B cell (primary cell): ENCODE results near the gene DNAJC7. TPM values are rescaled to one million over a fixed set of nuclear protein-coding genes. Genes with fewer than 3 reads are reported as not detected.

Source experiments
- ATAC-seq: fragments of 200-7000 bp; cut with Tn5 transposase; one replicate; pipeline ENCODE4 v1.10.0; 2021; ENCODE audit warnings: low read depth, mild to moderate bottlenecking, moderate number of reproducible peaks, moderate library complexity
- CTCF ChIA-PET: fragments of 350-600 bp; sonication (Branson Sonifier 250); formaldehyde crosslinking; loops from one replicate; lab custom pipeline; 2021; ENCODE audit warnings: antibody characterized with exemption, inconsistent platforms; lab: Charles Lee
- POLR2A ChIA-PET: fragments of 350-600 bp; sonication (Branson Sonifier 250); formaldehyde crosslinking; loops from one replicate; lab custom pipeline; 2021; ENCODE audit warnings: antibody characterized with exemption; lab: Charles Lee
- DNase-seq: peaks from one replicate; pipeline ENCODE4 v3.0.0; 2013
- H2AFZ ChIP-seq: 2 replicates; pipeline ENCODE4 v1.6.1; 2012; ENCODE audit warnings: mild to moderate bottlenecking, low read depth, low read length; ENCODE audit not compliant: insufficient read depth, poor library complexity, severe bottlenecking
- H3K27ac ChIP-seq, 2 donors: 1 replicate in 1 of 2; 2 replicates in 1 of 2; pipeline ENCODE4 v1.5.1; 2012 to 2013; ENCODE audit warnings: low read length in 2 of 2, mild to moderate bottlenecking in 2 of 2, moderate library complexity in 1 of 2
- H3K27me3 ChIP-seq, 4 experiments: fragments of 200-600 bp in 1 of 4; sonication (generic) in 1 of 4; replicated peaks in 1 of 4; 1 replicate in 2 of 4; 2 replicates in 2 of 4; pipeline versions ENCODE4 v1.6.1 to v1.7.0; 2013 to 2016; ENCODE audit warnings: low read length in 3 of 4, mild to moderate bottlenecking in 2 of 4, mixed read lengths in 1 of 4, moderate library complexity in 1 of 4; ENCODE audit not compliant: insufficient read depth in 4 of 4, control insufficient read depth in 3 of 4; ENCODE audit errors: control extremely low read depth in 1 of 4
- H3K36me3 ChIP-seq, 2 experiments: replicated peaks in 1 of 2; 1 replicate in 1 of 2; 2 replicates in 1 of 2; pipeline versions ENCODE4 v1.6.1 to v1.7.1; 2013; ENCODE audit warnings: low read length in 1 of 2; ENCODE audit not compliant: insufficient read depth in 2 of 2, control insufficient read depth in 1 of 2; ENCODE audit errors: control extremely low read depth in 1 of 2, extremely low read depth in 1 of 2
- H3K4me1 ChIP-seq, 2 donors: fragments of 200-600 bp in 1 of 2; sonication (generic) in 1 of 2; 1 replicate in 1 of 2; 2 replicates in 1 of 2; pipeline versions ENCODE4 v1.5.1 to v1.6.1; 2013 to 2017; ENCODE audit warnings: low read length in 2 of 2; ENCODE audit not compliant: control insufficient read depth in 2 of 2, insufficient read depth in 2 of 2
- H3K4me2 ChIP-seq: replicated peaks from 2 replicates; pipeline ENCODE3; 2012; ENCODE audit warnings: mild to moderate bottlenecking, low read depth, low read length; ENCODE audit not compliant: poor library complexity, severe bottlenecking
- H3K4me3 ChIP-seq, 5 experiments: fragments of 200-600 bp in 1 of 5; sonication (generic) in 1 of 5; 1 replicate in 3 of 5; 2 replicates in 2 of 5; pipeline versions ENCODE4 v1.5.1 to v1.7.0; 2011 to 2016; ENCODE audit warnings: low read length in 4 of 5, mild to moderate bottlenecking in 4 of 5, low read depth in 2 of 5, control low read depth in 1 of 5, moderate library complexity in 1 of 5; ENCODE audit not compliant: insufficient read depth in 1 of 5; ENCODE audit errors: control extremely low read depth in 1 of 5, extremely low read depth in 1 of 5
- H3K79me2 ChIP-seq: fragments of 200-600 bp; sonication (generic); one replicate; pipeline ENCODE4 v1.6.0; 2016; ENCODE audit warnings: low read length; ENCODE audit not compliant: control insufficient read depth, insufficient read depth
- H3K9ac ChIP-seq: fragments of 200-600 bp; sonication (generic); 2 replicates; pipeline ENCODE4 v1.6.1; 2017; ENCODE audit warnings: mild to moderate bottlenecking, low read length, moderate library complexity
- H3K9me3 ChIP-seq, 3 donors: one replicate each; pipeline versions ENCODE4 v1.6.1 to v1.7.1; 2013; ENCODE audit warnings: low read length in 2 of 3; ENCODE audit not compliant: control insufficient read depth in 2 of 3, insufficient read depth in 1 of 3; ENCODE audit errors: control extremely low read depth in 1 of 3
- H4K20me1 ChIP-seq: 2 replicates; pipeline ENCODE4 v1.6.0; 2012; ENCODE audit warnings: mild to moderate bottlenecking, low read length; ENCODE audit not compliant: insufficient read depth, control insufficient read depth, poor library complexity, severe bottlenecking
- H3K27ac Mint-ChIP-seq: one replicate; pipeline ENCODE4 v1.8.0; 2021; ENCODE audit warnings: mixed read lengths
- H3K27me3 Mint-ChIP-seq: one replicate; pipeline ENCODE4 v1.8.0; 2021; ENCODE audit warnings: mixed read lengths
- H3K4me1 Mint-ChIP-seq: one replicate; pipeline ENCODE4 v1.8.0; 2021; ENCODE audit warnings: mixed read lengths
- H3K4me3 Mint-ChIP-seq: one replicate; pipeline ENCODE4 v1.8.0; 2021; ENCODE audit warnings: mixed read lengths
- H3K9me3 Mint-ChIP-seq: one replicate; pipeline ENCODE4 v1.8.0; 2022; ENCODE audit warnings: mixed read lengths; ENCODE audit not compliant: insufficient read depth
- EZH2 ChIP-seq: IDR thresholded peaks from 2 replicates; pipeline ENCODE4 v1.6.1; 2012; ENCODE audit warnings: borderline replicate concordance, low read depth, mild to moderate bottlenecking, moderate library complexity, low read length; ENCODE audit not compliant: insufficient read depth, poor library complexity, severe bottlenecking
- WGBS: methylation state at CpG from one replicate; pipeline ENCODE4 v1.1.5; 2013; ENCODE audit warnings: missing lambda C conversion rate; ENCODE audit not compliant: insufficient coverage; 5-methylcytosine and 5-hydroxymethylcytosine counted together
- intact Hi-C: fragments of 100-400 bp; cut with micrococcal nuclease; formaldehyde crosslinking; loops from one replicate; pipeline ENCODE4 v1.10.0; 2022
- polyA plus RNA-seq: library from polyadenylated mRNA; depleted of rRNA; stranded (reverse); fragments of >200 nt; gene quantifications from 2 replicates; pipeline ENCODE4 v1.2.3, GENCODE V29; 2012
- total RNA-seq, 2 donors: library from RNA; stranded (reverse); fragments of 120-200 nt in 1 of 2; gene quantifications; 1 replicate in 1 of 2; 2 replicates in 1 of 2; pipeline versions ENCODE4 v1.2.3 to v1.2.4, GENCODE V29; 2013 to 2022
- TF ChIP-seq, protein P1 (sequence below): fragments of 200-600 bp; IDR thresholded peaks from one replicate; pipeline ENCODE4 v1.8.0; 2022; ENCODE audit warnings: antibody characterized with exemption, mild to moderate bottlenecking

The DNAJC7 gene
- total and polyA plus RNA-seq, 2 donors (not counting 1 experiment from before 2014, with no cell fraction given) = 22.0 to 152 TPM

DNA sequence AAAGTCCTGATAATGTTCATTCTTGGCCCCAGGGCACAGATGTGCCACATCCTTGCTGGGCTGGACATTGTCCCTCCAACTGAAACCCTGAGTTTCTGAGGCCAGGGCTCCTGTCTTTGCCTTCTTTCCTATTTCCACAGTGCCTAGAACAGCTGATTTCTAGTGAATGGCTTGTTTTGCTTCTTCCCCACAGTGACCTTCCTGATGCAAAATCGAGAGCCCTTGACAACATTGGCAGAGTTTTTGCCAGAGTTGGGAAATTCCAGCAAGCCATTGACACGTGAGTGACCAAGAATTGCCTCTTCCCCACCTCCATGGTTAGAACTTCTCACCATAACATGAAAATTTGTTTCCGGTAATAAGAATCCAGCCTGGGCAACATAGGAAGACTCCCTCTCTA, 72.3 kb downstream of the DNAJC7 start:
- Histone ChIP-seq H3K36me3 (no peaks in the 10 kb centered on the region), H3K4me3 (no peak overlapping the region), H4K20me1 (no peaks in the 10 kb centered on the region), H3K4me1 (no peaks in the 10 kb centered on the region), H2AFZ (no peak overlapping the region), H3K27me3 (no peaks in the 10 kb centered on the region), H3K4me2 (no peak overlapping the region), H3K79me2 (no peaks in the 10 kb centered on the region), H3K27ac (no peak overlapping the region), H3K9me3 (no peaks in the 10 kb centered on the region), H3K9ac (no peak overlapping the region)
- Mint-ChIP-seq H3K4me1 (no peaks in the 10 kb centered on the region), H3K4me3 (no peak overlapping the region), H3K9me3 (no peaks in the 10 kb centered on the region), H3K27me3 (peaks cover 3% of the 10 kb centered on the region), H3K27ac (no peak overlapping the region)
- TF ChIP-seq EZH2 = no peak
- TF ChIP-seq, protein P1, sequence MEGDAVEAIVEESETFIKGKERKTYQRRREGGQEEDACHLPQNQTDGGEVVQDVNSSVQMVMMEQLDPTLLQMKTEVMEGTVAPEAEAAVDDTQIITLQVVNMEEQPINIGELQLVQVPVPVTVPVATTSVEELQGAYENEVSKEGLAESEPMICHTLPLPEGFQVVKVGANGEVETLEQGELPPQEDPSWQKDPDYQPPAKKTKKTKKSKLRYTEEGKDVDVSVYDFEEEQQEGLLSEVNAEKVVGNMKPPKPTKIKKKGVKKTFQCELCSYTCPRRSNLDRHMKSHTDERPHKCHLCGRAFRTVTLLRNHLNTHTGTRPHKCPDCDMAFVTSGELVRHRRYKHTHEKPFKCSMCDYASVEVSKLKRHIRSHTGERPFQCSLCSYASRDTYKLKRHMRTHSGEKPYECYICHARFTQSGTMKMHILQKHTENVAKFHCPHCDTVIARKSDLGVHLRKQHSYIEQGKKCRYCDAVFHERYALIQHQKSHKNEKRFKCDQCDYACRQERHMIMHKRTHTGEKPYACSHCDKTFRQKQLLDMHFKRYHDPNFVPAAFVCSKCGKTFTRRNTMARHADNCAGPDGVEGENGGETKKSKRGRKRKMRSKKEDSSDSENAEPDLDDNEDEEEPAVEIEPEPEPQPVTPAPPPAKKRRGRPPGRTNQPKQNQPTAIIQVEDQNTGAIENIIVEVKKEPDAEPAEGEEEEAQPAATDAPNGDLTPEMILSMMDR = no peak
- ATAC-seq (no peak), DNase-seq (no peak)
- CTCF ChIA-PET = interaction anchor here (0.7 kb wide), 1 partner anchor 22 kb away, joined by 3 read pairs; no protein-coding TSS in a partner anchor
- intact Hi-C loops = no loop called here
- POLR2A ChIA-PET = interaction anchor here (0.6 kb wide), 1 partner anchor 11 kb away, joined by 3 read pairs; no protein-coding TSS in a partner anchor
- 69% methylated on average over 2 of the region's 3 CpGs for WGBS

DNA sequence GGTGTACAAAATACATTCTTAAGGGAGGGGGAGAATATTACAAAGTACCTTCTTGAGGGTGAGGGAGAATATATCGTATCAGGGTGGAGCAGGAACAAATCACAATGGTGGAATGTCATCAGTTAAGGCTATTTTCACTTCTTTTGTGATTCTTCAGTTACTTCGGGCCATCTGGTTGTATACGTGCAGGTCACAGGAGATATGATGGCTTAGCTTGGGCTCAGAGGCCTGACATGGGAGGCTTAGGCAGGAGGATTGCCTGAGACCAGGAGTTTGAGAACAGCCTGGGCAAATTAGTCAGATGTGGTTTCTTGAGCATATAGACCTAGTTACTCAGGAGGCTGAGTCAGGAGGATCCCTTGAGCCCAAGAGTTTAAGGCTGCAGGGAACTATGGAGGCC, 73.7 kb downstream of the DNAJC7 start:
- ATAC-seq = no peak
- H3K79me2 ChIP-seq = no peaks in the 10 kb centered on the region
- H3K9me3 ChIP-seq = no peaks in the 10 kb centered on the region
- ChIA-PET POLR2A (no interaction called here), CTCF (no interaction called here)
- intact Hi-C loops = no loop called here
- 95% methylated on average over 3 of the region's 3 CpGs for WGBS
- no peak overlapping the region for H3K4me3 ChIP-seq
- DNase-seq = no peak
- no peaks in the 10 kb centered on the region for H3K36me3 ChIP-seq
- no peak overlapping the region for H3K4me3 Mint-ChIP-seq
- no peak overlapping the region for H3K9ac ChIP-seq
- H3K27ac ChIP-seq = no peak overlapping the region
- TF ChIP-seq EZH2 = no peak
- TF ChIP-seq, protein P1 = no peak
- H3K4me2 ChIP-seq = no peak overlapping the region
- H3K27me3 ChIP-seq = no peaks in the 10 kb centered on the region
- no peaks in the 10 kb centered on the region for H3K4me1 ChIP-seq
- H3K9me3 Mint-ChIP-seq = no peaks in the 10 kb centered on the region
- H3K27ac Mint-ChIP-seq = no peak overlapping the region
- no peaks in the 10 kb centered on the region for H3K4me1 Mint-ChIP-seq
- H3K27me3 Mint-ChIP-seq = peaks cover 3% of the 10 kb centered on the region
- H2AFZ ChIP-seq = no peak overlapping the region
- H4K20me1 ChIP-seq = no peaks in the 10 kb centered on the region
